K562 (cell line): ENCODE measurements around the gene ZBTB32. TPM values are rescaled to one million over a fixed set of nuclear protein-coding genes. Genes with fewer than 3 reads are reported as not detected.
A peak's percentile ranks its signal among the peaks of the same experiment; 100 is the strongest.

Experiments used
- ARID1B ChIP-seq: fragments of 450-650 bp; IDR thresholded peaks from 2 replicates; pipeline ENCODE4 v1.6.1; 2016; ENCODE audit warnings: antibody characterized with exemption, mild to moderate bottlenecking, inconsistent platforms
- BRCA1 ChIP-seq, 2 experiments: fragments of 450-650 bp in 1 of 2; sonication (generic) in 1 of 2; formaldehyde crosslinking in 1 of 2; IDR thresholded peaks; 2 replicates each; pipeline versions ENCODE4 v1.5.0 to v1.6.1; 2017 to 2020; ENCODE audit warnings: mild to moderate bottlenecking in 1 of 2, missing genetic modification reagents in 1 of 2
- CAMTA2 ChIP-seq: fragments of 250-450 bp; sonication (Bioruptor Pico); conservative IDR thresholded peaks from 2 replicates; pipeline ENCODE4 v1.5.1; 2022
- CREB1 ChIP-seq, 2 experiments: sonication (generic) in 1 of 2; formaldehyde crosslinking in 1 of 2; IDR thresholded peaks; 2 replicates each; pipeline versions ENCODE4 v1.6.1 to v1.8.0; 2012 to 2022; ENCODE audit warnings: inconsistent platforms in 1 of 2, mild to moderate bottlenecking in 1 of 2, missing genetic modification reagents in 1 of 2, moderate library complexity in 1 of 2
- FOXK2 ChIP-seq, 2 experiments: fragments of 450-650 bp; IDR thresholded peaks in 1 of 2; conservative IDR thresholded peaks in 1 of 2; 2 replicates each; pipeline ENCODE4 v1.6.1; 2016; ENCODE audit warnings: low read depth in 2 of 2, mild to moderate bottlenecking in 1 of 2
- FUS ChIP-seq: fragments of 200-400 bp; formaldehyde crosslinking; optimal IDR thresholded peaks from 2 replicates; pipeline ENCODE3; 2017; ENCODE audit warnings: low read depth, low read length
- HCFC1 ChIP-seq: IDR thresholded peaks from 2 replicates; pipeline ENCODE4 v1.6.1; 2012; ENCODE audit warnings: low read depth, low read length, improper control_type of control experiment
- HNRNPH1 ChIP-seq: fragments of 200-400 bp; formaldehyde crosslinking; optimal IDR thresholded peaks from 2 replicates; pipeline ENCODE3; 2017; ENCODE audit warnings: low read depth, mild to moderate bottlenecking, low read length, moderate library complexity
- SMAD2 ChIP-seq: fragments of 150-350 bp; IDR thresholded peaks from 2 replicates; pipeline ENCODE4 v1.6.1; 2014; ENCODE audit warnings: low read depth, mild to moderate bottlenecking, low read length
- SMARCA5 ChIP-seq: fragments of 450-650 bp; IDR thresholded peaks from 2 replicates; pipeline ENCODE4 v1.6.1; 2016
- TRIM28 ChIP-seq: fragments of 450-650 bp; IDR thresholded peaks from 2 replicates; pipeline ENCODE4 v1.6.1; 2017
- ZFPM2 ChIP-seq: fragments of 250-450 bp; sonication (Bioruptor Pico); IDR thresholded peaks from 2 replicates; pipeline ENCODE4 v1.5.1; 2022; ENCODE audit warnings: mild to moderate bottlenecking
- ZNF197 ChIP-seq: fragments of 200-800 bp; sonication (Bioruptor generic); IDR thresholded peaks from 2 replicates; pipeline ENCODE4 v1.6.1; 2016; ENCODE audit warnings: low read depth, missing genetic modification characterization, missing compliant biosample characterization
- ZNF311 ChIP-seq: fragments of 250-450 bp; sonication (Bioruptor Pico); IDR thresholded peaks from 2 replicates; pipeline ENCODE4 v1.4.0; 2020; ENCODE audit warnings: mild to moderate bottlenecking, moderate library complexity
- ZNF347 ChIP-seq: fragments of 450-650 bp; formaldehyde crosslinking; IDR thresholded peaks from 2 replicates; pipeline ENCODE4 v1.4.0; 2020; ENCODE audit warnings: low read depth, mild to moderate bottlenecking, moderate library complexity
- ZNF778 ChIP-seq: fragments of 450-650 bp; formaldehyde crosslinking; IDR thresholded peaks from 2 replicates; pipeline ENCODE4 v1.4.0; 2020; ENCODE audit warnings: mild to moderate bottlenecking, moderate library complexity
- polyA plus RNA-seq, 8 experiments: library from polyadenylated mRNA; depleted of rRNA in 4 of 8; stranded (reverse) in 5 of 8; unstranded in 3 of 8; fragments of >200 nt; fragmentation: Nextera tagmentation in 2 of 8; fragmentation: Illumina TruSeq in 1 of 8; extraction: Ambion mirVana in 2 of 8; extraction: Trizol in 1 of 8; gene quantifications; 2 replicates each; pipeline versions ENCODE4 v1.2.1 to v1.2.3, GENCODE V29; 2011 to 2014; ENCODE audit warnings: inconsistent platforms in 1 of 8, missing spikeins in 1 of 8
- total RNA-seq, 7 experiments: library from RNA; depleted of rRNA in 6 of 7; stranded (reverse); fragments of >200 nt in 6 of 7; fragmentation: Illumina TruSeq in 2 of 7; extraction: Trizol in 2 of 7; gene quantifications; 2 replicates each; pipeline versions ENCODE4 v1.2.1 to v1.2.3, GENCODE V29; 2011 to 2021; ENCODE audit warnings: low replicate concordance in 1 of 7
- TF ChIP-seq, protein P1 (sequence below): sonication (generic); formaldehyde crosslinking; IDR thresholded peaks from 2 replicates; pipeline ENCODE4 v1.8.1; 2023; ENCODE audit warnings: missing genetic modification reagents, mild to moderate bottlenecking, borderline replicate concordance
- TF ChIP-seq, protein P2 (sequence below): fragments of 250-450 bp; sonication (Bioruptor Pico); IDR thresholded peaks from 2 replicates; pipeline ENCODE4 v1.5.0; 2020; ENCODE audit warnings: mild to moderate bottlenecking, borderline replicate concordance
- TF ChIP-seq, protein P3 (sequence below): fragments of 450-650 bp; formaldehyde crosslinking; IDR thresholded peaks from 2 replicates; pipeline ENCODE4 v1.4.0; 2020; ENCODE audit warnings: mild to moderate bottlenecking
- TF ChIP-seq, protein P4 (sequence below): fragments of 450-650 bp; IDR thresholded peaks from 2 replicates; pipeline ENCODE4 v1.6.1; 2014; ENCODE audit warnings: low read depth, mild to moderate bottlenecking, moderate library complexity, borderline replicate concordance

The ZBTB32 gene
- total and polyA plus RNA-seq, 9 of the 15 experiments (the other 6 are each of a cell fraction or from before 2014, with no cell fraction given): 0.20 TPM; not detected in 8

DNA sequence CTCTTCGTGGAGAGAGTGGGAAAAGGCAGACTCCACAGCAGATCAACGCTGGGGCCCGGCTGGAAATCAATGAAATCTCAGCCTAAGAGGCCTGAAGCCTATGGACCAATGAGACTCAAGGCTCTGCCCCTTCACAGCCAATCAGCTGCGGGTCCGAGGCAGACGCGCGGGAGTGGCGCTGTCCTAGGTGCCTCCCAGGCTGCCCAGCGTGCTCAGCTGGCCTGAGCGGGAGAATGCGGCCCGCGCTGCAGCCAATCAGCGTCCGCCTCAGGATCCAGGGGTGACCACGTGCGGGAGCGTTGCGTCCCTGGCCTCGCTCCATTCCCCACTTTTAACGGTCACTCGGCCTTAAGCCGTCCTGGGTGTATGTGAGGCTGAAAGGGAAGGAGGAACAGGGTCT, at the start of gene ZBTB32 (continued):
- no peak for TF ChIP-seq TRIM28
- TF ChIP-seq, protein P1, sequence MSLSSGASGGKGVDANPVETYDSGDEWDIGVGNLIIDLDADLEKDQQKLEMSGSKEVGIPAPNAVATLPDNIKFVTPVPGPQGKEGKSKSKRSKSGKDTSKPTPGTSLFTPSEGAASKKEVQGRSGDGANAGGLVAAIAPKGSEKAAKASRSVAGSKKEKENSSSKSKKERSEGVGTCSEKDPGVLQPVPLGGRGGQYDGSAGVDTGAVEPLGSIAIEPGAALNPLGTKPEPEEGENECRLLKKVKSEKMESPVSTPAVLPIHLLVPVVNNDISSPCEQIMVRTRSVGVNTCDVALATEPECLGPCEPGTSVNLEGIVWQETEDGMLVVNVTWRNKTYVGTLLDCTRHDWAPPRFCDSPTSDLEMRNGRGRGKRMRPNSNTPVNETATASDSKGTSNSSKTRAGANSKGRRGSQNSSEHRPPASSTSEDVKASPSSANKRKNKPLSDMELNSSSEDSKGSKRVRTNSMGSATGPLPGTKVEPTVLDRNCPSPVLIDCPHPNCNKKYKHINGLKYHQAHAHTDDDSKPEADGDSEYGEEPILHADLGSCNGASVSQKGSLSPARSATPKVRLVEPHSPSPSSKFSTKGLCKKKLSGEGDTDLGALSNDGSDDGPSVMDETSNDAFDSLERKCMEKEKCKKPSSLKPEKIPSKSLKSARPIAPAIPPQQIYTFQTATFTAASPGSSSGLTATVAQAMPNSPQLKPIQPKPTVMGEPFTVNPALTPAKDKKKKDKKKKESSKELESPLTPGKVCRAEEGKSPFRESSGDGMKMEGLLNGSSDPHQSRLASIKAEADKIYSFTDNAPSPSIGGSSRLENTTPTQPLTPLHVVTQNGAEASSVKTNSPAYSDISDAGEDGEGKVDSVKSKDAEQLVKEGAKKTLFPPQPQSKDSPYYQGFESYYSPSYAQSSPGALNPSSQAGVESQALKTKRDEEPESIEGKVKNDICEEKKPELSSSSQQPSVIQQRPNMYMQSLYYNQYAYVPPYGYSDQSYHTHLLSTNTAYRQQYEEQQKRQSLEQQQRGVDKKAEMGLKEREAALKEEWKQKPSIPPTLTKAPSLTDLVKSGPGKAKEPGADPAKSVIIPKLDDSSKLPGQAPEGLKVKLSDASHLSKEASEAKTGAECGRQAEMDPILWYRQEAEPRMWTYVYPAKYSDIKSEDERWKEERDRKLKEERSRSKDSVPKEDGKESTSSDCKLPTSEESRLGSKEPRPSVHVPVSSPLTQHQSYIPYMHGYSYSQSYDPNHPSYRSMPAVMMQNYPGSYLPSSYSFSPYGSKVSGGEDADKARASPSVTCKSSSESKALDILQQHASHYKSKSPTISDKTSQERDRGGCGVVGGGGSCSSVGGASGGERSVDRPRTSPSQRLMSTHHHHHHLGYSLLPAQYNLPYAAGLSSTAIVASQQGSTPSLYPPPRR (CRISPR knock-in tag): no peak
- peak; percentile 34; the same call in 1 of the 2 replicates for TF ChIP-seq CREB1 (IDR thresholded peaks at IDR 0.05)
- peak; percentile 74 for TF ChIP-seq CREB1 (CRISPR knock-in tag; IDR thresholded peaks at IDR 0.05)
- TF ChIP-seq ZNF311: no peak
- TF ChIP-seq HCFC1: no peak
- TF ChIP-seq ZNF778: no peak
- TF ChIP-seq ARID1B: no peak
- no peak for TF ChIP-seq ZNF347 (CRISPR knock-in tag)
- no peak for TF ChIP-seq FUS
- TF ChIP-seq, protein P2, sequence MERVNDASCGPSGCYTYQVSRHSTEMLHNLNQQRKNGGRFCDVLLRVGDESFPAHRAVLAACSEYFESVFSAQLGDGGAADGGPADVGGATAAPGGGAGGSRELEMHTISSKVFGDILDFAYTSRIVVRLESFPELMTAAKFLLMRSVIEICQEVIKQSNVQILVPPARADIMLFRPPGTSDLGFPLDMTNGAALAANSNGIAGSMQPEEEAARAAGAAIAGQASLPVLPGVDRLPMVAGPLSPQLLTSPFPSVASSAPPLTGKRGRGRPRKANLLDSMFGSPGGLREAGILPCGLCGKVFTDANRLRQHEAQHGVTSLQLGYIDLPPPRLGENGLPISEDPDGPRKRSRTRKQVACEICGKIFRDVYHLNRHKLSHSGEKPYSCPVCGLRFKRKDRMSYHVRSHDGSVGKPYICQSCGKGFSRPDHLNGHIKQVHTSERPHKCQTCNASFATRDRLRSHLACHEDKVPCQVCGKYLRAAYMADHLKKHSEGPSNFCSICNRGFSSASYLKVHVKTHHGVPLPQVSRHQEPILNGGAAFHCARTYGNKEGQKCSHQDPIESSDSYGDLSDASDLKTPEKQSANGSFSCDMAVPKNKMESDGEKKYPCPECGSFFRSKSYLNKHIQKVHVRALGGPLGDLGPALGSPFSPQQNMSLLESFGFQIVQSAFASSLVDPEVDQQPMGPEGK (CRISPR knock-in tag): no peak
- TF ChIP-seq HNRNPH1: no peak
- no peak for TF ChIP-seq SMAD2
- no peak for TF ChIP-seq FOXK2 (conservative IDR thresholded peaks at IDR 0.05 in 1 of 2, IDR thresholded peaks at IDR 0.05 in 1 of 2; ENCODE audit: low read depth in 2 of 2)
- TF ChIP-seq, protein P3, sequence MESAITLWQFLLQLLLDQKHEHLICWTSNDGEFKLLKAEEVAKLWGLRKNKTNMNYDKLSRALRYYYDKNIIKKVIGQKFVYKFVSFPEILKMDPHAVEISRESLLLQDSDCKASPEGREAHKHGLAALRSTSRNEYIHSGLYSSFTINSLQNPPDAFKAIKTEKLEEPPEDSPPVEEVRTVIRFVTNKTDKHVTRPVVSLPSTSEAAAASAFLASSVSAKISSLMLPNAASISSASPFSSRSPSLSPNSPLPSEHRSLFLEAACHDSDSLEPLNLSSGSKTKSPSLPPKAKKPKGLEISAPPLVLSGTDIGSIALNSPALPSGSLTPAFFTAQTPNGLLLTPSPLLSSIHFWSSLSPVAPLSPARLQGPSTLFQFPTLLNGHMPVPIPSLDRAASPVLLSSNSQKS (CRISPR knock-in tag): no peak
- TF ChIP-seq BRCA1 (IDR thresholded peaks at IDR 0.05): no peak
- no peak for TF ChIP-seq BRCA1 (CRISPR knock-in tag; IDR thresholded peaks at IDR 0.05)
- TF ChIP-seq ZNF197: no peak
- TF ChIP-seq, protein P4, sequence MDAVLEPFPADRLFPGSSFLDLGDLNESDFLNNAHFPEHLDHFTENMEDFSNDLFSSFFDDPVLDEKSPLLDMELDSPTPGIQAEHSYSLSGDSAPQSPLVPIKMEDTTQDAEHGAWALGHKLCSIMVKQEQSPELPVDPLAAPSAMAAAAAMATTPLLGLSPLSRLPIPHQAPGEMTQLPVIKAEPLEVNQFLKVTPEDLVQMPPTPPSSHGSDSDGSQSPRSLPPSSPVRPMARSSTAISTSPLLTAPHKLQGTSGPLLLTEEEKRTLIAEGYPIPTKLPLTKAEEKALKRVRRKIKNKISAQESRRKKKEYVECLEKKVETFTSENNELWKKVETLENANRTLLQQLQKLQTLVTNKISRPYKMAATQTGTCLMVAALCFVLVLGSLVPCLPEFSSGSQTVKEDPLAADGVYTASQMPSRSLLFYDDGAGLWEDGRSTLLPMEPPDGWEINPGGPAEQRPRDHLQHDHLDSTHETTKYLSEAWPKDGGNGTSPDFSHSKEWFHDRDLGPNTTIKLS: no peak
- TF ChIP-seq SMARCA5: no peak
- no peak for TF ChIP-seq CAMTA2 (CRISPR knock-in tag)
- TF ChIP-seq ZFPM2: no peak
